ENCODE data around the gene SIRT7.

Gene SIRT7

GRCh38 chr17:81865358-81865732, 52.6 kb downstream of the SIRT7 start:
- H3K4me2 ChIP-seq (ENCODE audit: low read length): no peak overlapping the region
- no peak overlapping the region for H2BK5ac ChIP-seq (ENCODE audit: low read depth, low read length, poor library complexity)
- no peak overlapping the region for H3K18ac ChIP-seq (ENCODE audit: low read length)
- peaks cover 3% of the 10 kb centered on the region for H3K9me3 ChIP-seq (ENCODE audit: insufficient read depth, low read depth, low read length)
- WGBS (ENCODE audit: extremely low coverage, insufficient coverage, insufficient read length): no CpG with 5 or more reads among the region's 8 CpGs
- H2AFZ ChIP-seq (ENCODE audit: insufficient read depth, low read length, poor library complexity): no peak overlapping the region
- no peak overlapping the region for H3K27ac ChIP-seq (ENCODE audit: low read depth, low read length)
- H3K23ac ChIP-seq (ENCODE audit: low read length): no peak overlapping the region
- no peak overlapping the region for H3K4me3 ChIP-seq (ENCODE audit: low read depth, low read length)
- no peak for DNase-seq
- H4K12ac ChIP-seq (ENCODE audit: low read depth, low read length): no peak overlapping the region
- no peak overlapping the region for H3K9ac ChIP-seq (ENCODE audit: low read length)
- peaks cover 28% of the 10 kb centered on the region for H3K79me1 ChIP-seq (ENCODE audit: low read length)
- H3K4ac ChIP-seq (ENCODE audit: low read depth, low read length): no peak overlapping the region
- no peak overlapping the region for H2BK12ac ChIP-seq (ENCODE audit: low read length)
- peaks cover 52 to 54% of the 10 kb centered on the region in 2 experiments for H3K36me3 ChIP-seq (ENCODE audit: control insufficient read depth in 1 of 2, insufficient read depth in 2 of 2, low read length in 2 of 2)
- no peak overlapping the region for H2BK120ac ChIP-seq (ENCODE audit: insufficient read depth, low read length, poor library complexity)
- H4K8ac ChIP-seq (ENCODE audit: low read depth, low read length): no peak overlapping the region
- peaks cover 15% of the 10 kb centered on the region for H3K79me2 ChIP-seq (ENCODE audit: control insufficient read depth, insufficient read depth, low read length, poor library complexity)
- peaks cover 27 to 35% of the 10 kb centered on the region in 2 experiments for H3K4me1 ChIP-seq (ENCODE audit: control insufficient read depth in 1 of 2, insufficient read depth in 2 of 2, low read length in 2 of 2)
- no peak overlapping the region for H4K91ac ChIP-seq (ENCODE audit: low read depth, low read length)
- H3K14ac ChIP-seq (ENCODE audit: low read length): no peak overlapping the region
- no peaks in the 10 kb centered on the region for H3K27me3 ChIP-seq (ENCODE audit: insufficient read depth, low read length)
- H2AK5ac ChIP-seq (ENCODE audit: low read length): no peak overlapping the region

- H2BK12ac ChIP-seq (ENCODE audit: low read length): no peak overlapping the region
- H2BK5ac ChIP-seq (ENCODE audit: low read depth, low read length, poor library complexity): no peak overlapping the region
- no peak overlapping the region for H4K91ac ChIP-seq (ENCODE audit: low read depth, low read length)
- H4K8ac ChIP-seq (ENCODE audit: low read depth, low read length): no peak overlapping the region
- H3K27me3 ChIP-seq (ENCODE audit: insufficient read depth, low read length): no peaks in the 10 kb centered on the region
- no peak overlapping the region for H3K4me3 ChIP-seq (ENCODE audit: low read depth, low read length)
- H3K9me3 ChIP-seq (ENCODE audit: insufficient read depth, low read depth, low read length): peaks cover 3% of the 10 kb centered on the region
- no peak overlapping the region for H3K4me2 ChIP-seq (ENCODE audit: low read length)
- no CpG with 5 or more reads among the region's 9 CpGs for WGBS (ENCODE audit: extremely low coverage, insufficient coverage, insufficient read length)
- no peak overlapping the region for H3K27ac ChIP-seq (ENCODE audit: low read depth, low read length)
- DNase-seq: no peak
- H3K9ac ChIP-seq (ENCODE audit: low read length): no peak overlapping the region
- H3K79me2 ChIP-seq (ENCODE audit: control insufficient read depth, insufficient read depth, low read length, poor library complexity): peaks cover 21% of the 10 kb centered on the region
- no peak overlapping the region for H4K12ac ChIP-seq (ENCODE audit: low read depth, low read length)
- H3K4me1 ChIP-seq (ENCODE audit: control insufficient read depth in 1 of 2, insufficient read depth in 2 of 2, low read length in 2 of 2): peaks cover 23 to 31% of the 10 kb centered on the region in 2 experiments
- no peak overlapping the region for H3K14ac ChIP-seq (ENCODE audit: low read length)
- H2AK5ac ChIP-seq (ENCODE audit: low read length): no peak overlapping the region
- no peak overlapping the region for H2AFZ ChIP-seq (ENCODE audit: insufficient read depth, low read length, poor library complexity)
- no peak overlapping the region for H3K4ac ChIP-seq (ENCODE audit: low read depth, low read length)
- no peak overlapping the region for H2BK120ac ChIP-seq (ENCODE audit: insufficient read depth, low read length, poor library complexity)
- peaks cover 33% of the 10 kb centered on the region for H3K79me1 ChIP-seq (ENCODE audit: low read length)
- no peak overlapping the region for H3K18ac ChIP-seq (ENCODE audit: low read length)
- no peak overlapping the region for H3K23ac ChIP-seq (ENCODE audit: low read length)
- peaks cover 41 to 47% of the 10 kb centered on the region in 2 experiments for H3K36me3 ChIP-seq (ENCODE audit: control insufficient read depth in 1 of 2, insufficient read depth in 2 of 2, low read length in 2 of 2)
These were observed 53.9 kb downstream of the SIRT7 start for GRCh38 chr17:81863833-81864768.

GRCh38 chr17:81863123-81863675, 54.8 kb downstream of the SIRT7 start:
- peaks cover 3% of the 10 kb centered on the region for H3K9me3 ChIP-seq (ENCODE audit: insufficient read depth, low read depth, low read length)
- H2BK12ac ChIP-seq (ENCODE audit: low read length): no peak overlapping the region
- H4K91ac ChIP-seq (ENCODE audit: low read depth, low read length): no peak overlapping the region
- DNase-seq: no peak
- peaks cover 43 to 49% of the 10 kb centered on the region in 2 experiments for H3K36me3 ChIP-seq (ENCODE audit: control insufficient read depth in 1 of 2, insufficient read depth in 2 of 2, low read length in 2 of 2)
- H3K27ac ChIP-seq (ENCODE audit: low read depth, low read length): no peak overlapping the region
- H2BK5ac ChIP-seq (ENCODE audit: low read depth, low read length, poor library complexity): no peak overlapping the region
- no peak overlapping the region for H3K4me3 ChIP-seq (ENCODE audit: low read depth, low read length)
- H3K14ac ChIP-seq (ENCODE audit: low read length): no peak overlapping the region
- H3K9ac ChIP-seq (ENCODE audit: low read length): no peak overlapping the region
- no peak overlapping the region for H2AK5ac ChIP-seq (ENCODE audit: low read length)
- H3K18ac ChIP-seq (ENCODE audit: low read length): no peak overlapping the region
- H4K12ac ChIP-seq (ENCODE audit: low read depth, low read length): no peak overlapping the region
- H3K4ac ChIP-seq (ENCODE audit: low read depth, low read length): no peak overlapping the region
- peaks cover 30% of the 10 kb centered on the region for H3K79me2 ChIP-seq (ENCODE audit: control insufficient read depth, insufficient read depth, low read length, poor library complexity)
- no peaks in the 10 kb centered on the region for H3K27me3 ChIP-seq (ENCODE audit: insufficient read depth, low read length)
- H3K4me2 ChIP-seq (ENCODE audit: low read length): no peak overlapping the region
- no peak overlapping the region for H3K23ac ChIP-seq (ENCODE audit: low read length)
- WGBS (ENCODE audit: extremely low coverage, insufficient coverage, insufficient read length): no CpG with 5 or more reads among the region's 6 CpGs
- no peak overlapping the region for H2AFZ ChIP-seq (ENCODE audit: insufficient read depth, low read length, poor library complexity)
- H2BK120ac ChIP-seq (ENCODE audit: insufficient read depth, low read length, poor library complexity): no peak overlapping the region
- H3K4me1 ChIP-seq (ENCODE audit: control insufficient read depth in 1 of 2, insufficient read depth in 2 of 2, low read length in 2 of 2): peaks cover 24 to 30% of the 10 kb centered on the region in 2 experiments
- H4K8ac ChIP-seq (ENCODE audit: low read depth, low read length): no peak overlapping the region
- peaks cover 27% of the 10 kb centered on the region for H3K79me1 ChIP-seq (ENCODE audit: low read length)
